Glutamatergic neuron (in vitro differentiated cells): ENCODE measurements around the gene CLPTM1. TPM values are rescaled to one million over a fixed set of nuclear protein-coding genes. Genes with fewer than 3 reads are reported as not detected.

Source experiments
- DNase-seq: peaks from one replicate; pipeline ENCODE4 v3.0.0; 2022
- H3K27ac Mint-ChIP-seq: one replicate; pipeline ENCODE4 v1.8.0; 2020; ENCODE audit warnings: mild to moderate bottlenecking, mixed read lengths, inconsistent platforms; ENCODE audit not compliant: unreplicated experiment
- H3K27me3 Mint-ChIP-seq: one replicate; pipeline ENCODE4 v1.8.0; 2020; ENCODE audit warnings: mild to moderate bottlenecking, moderate library complexity, mixed read lengths, inconsistent platforms; ENCODE audit not compliant: unreplicated experiment
- H3K36me3 Mint-ChIP-seq: one replicate; pipeline ENCODE4 v1.8.0; 2020; ENCODE audit warnings: mild to moderate bottlenecking, mixed read lengths, inconsistent platforms; ENCODE audit not compliant: unreplicated experiment
- H3K4me1 Mint-ChIP-seq: one replicate; pipeline ENCODE4 v1.8.0; 2020; ENCODE audit warnings: mild to moderate bottlenecking, low read depth, mixed read lengths, inconsistent platforms; ENCODE audit not compliant: unreplicated experiment
- H3K4me3 Mint-ChIP-seq: one replicate; pipeline ENCODE4 v1.8.0; 2020; ENCODE audit warnings: mild to moderate bottlenecking, mixed read lengths, inconsistent platforms; ENCODE audit not compliant: unreplicated experiment
- H3K9me3 Mint-ChIP-seq: one replicate; pipeline ENCODE4 v1.8.0; 2020; ENCODE audit warnings: mild to moderate bottlenecking, moderate library complexity, mixed read lengths, inconsistent platforms; ENCODE audit not compliant: unreplicated experiment
- CTCF ChIP-seq: fragments of 200-600 bp; sonication (generic); IDR thresholded peaks from one replicate; pipeline ENCODE4 v1.5.0; 2021; ENCODE audit not compliant: partially characterized antibody, unreplicated experiment
- total RNA-seq: library from RNA; stranded (reverse); fragmentation: NEBNext Ultra II Directional; extraction: Animal tissue kit (Norgen Biotek cat#: 25700); gene quantifications from one replicate; pipeline ENCODE4 v1.2.1, GENCODE V29; 2021; ENCODE audit not compliant: unreplicated experiment

The CLPTM1 gene
- total RNA-seq, 1 donor from 2014 or later, result 102 TPM

- Mint-ChIP-seq H3K36me3 (peaks cover 5% of the 10 kb centered on the region), H3K27me3 (peaks cover 2% of the 10 kb centered on the region), H3K9me3 (peaks cover 2% of the 10 kb centered on the region), H3K4me1 (no peaks in the 10 kb centered on the region), H3K4me3 (peak within 1 kb of the TSS; percentile 95), H3K27ac (peak within 1 kb of the TSS; percentile 72)
- no peak for TF ChIP-seq CTCF
- DNase-seq, result peak; percentile 96
These were observed 46.0 kb downstream of the CLPTM1 start, which contains the start of gene RELB for GRCh38 chr19:45001087-45001739. Gene RELB, plus strand, starts transcription at chr19:45001464. Its CDS starts 116 bp downstream, at chr19:45001580.

- no peak for DNase-seq
- H3K9me3 Mint-ChIP-seq, result peaks cover 2% of the 10 kb centered on the region
- H3K4me3 Mint-ChIP-seq, result no peak overlapping the region
These were observed 48.3 kb downstream of the CLPTM1 start for GRCh38 chr19:45003485-45003884.

GRCh38 chr19:45005787-45006186 is 50.6 kb downstream of the CLPTM1 start:
- no peak overlapping the region for H3K27ac Mint-ChIP-seq
- H3K4me1 Mint-ChIP-seq, result peaks cover 3% of the 10 kb centered on the region
- no peaks in the 10 kb centered on the region for H3K36me3 Mint-ChIP-seq
- no peak for DNase-seq
- H3K9me3 Mint-ChIP-seq, result peaks cover 4% of the 10 kb centered on the region
- no peak for TF ChIP-seq CTCF
- peaks cover 2% of the 10 kb centered on the region for H3K27me3 Mint-ChIP-seq
- H3K4me3 Mint-ChIP-seq, result no peak overlapping the region

More at GRCh38 chr19:45003485-45003884, 48.3 kb downstream of the CLPTM1 start:
- H3K4me1 Mint-ChIP-seq, result no peaks in the 10 kb centered on the region
- H3K27me3 Mint-ChIP-seq, result no peaks in the 10 kb centered on the region
- H3K27ac Mint-ChIP-seq, result no peak overlapping the region
- H3K36me3 Mint-ChIP-seq, result no peaks in the 10 kb centered on the region
- TF ChIP-seq CTCF, result no peak

GRCh38 chr19:45008552-45008951 is 53.4 kb downstream of the CLPTM1 start:
- H3K4me3 Mint-ChIP-seq, result no peak overlapping the region
- H3K4me1 Mint-ChIP-seq, result peaks cover 3% of the 10 kb centered on the region
- no peaks in the 10 kb centered on the region for H3K36me3 Mint-ChIP-seq
- H3K27ac Mint-ChIP-seq, result no peak overlapping the region
- H3K9me3 Mint-ChIP-seq, result peaks cover 2% of the 10 kb centered on the region
- TF ChIP-seq CTCF, result no peak
- H3K27me3 Mint-ChIP-seq, result peaks cover 2% of the 10 kb centered on the region
- DNase-seq, result peak; percentile 49

GRCh38 chr19:45009625-45010255 is 54.6 kb downstream of the CLPTM1 start:
- Mint-ChIP-seq H3K27me3 (peaks cover 2% of the 10 kb centered on the region), H3K4me3 (no peak overlapping the region), H3K27ac (no peak overlapping the region), H3K4me1 (peaks cover 3% of the 10 kb centered on the region), H3K9me3 (peaks cover 2% of the 10 kb centered on the region), H3K36me3 (no peaks in the 10 kb centered on the region)
- no peak for DNase-seq
- TF ChIP-seq CTCF, result no peak
